ENCODE data around the gene GPC5. TPM values are rescaled to one million over a fixed set of nuclear protein-coding genes. Genes with fewer than 3 reads are reported as not detected.

The GPC5 gene
- total and polyA plus RNA-seq, 9 donors, result 0.10 to 1.5 (median 0.38) TPM

DNA sequence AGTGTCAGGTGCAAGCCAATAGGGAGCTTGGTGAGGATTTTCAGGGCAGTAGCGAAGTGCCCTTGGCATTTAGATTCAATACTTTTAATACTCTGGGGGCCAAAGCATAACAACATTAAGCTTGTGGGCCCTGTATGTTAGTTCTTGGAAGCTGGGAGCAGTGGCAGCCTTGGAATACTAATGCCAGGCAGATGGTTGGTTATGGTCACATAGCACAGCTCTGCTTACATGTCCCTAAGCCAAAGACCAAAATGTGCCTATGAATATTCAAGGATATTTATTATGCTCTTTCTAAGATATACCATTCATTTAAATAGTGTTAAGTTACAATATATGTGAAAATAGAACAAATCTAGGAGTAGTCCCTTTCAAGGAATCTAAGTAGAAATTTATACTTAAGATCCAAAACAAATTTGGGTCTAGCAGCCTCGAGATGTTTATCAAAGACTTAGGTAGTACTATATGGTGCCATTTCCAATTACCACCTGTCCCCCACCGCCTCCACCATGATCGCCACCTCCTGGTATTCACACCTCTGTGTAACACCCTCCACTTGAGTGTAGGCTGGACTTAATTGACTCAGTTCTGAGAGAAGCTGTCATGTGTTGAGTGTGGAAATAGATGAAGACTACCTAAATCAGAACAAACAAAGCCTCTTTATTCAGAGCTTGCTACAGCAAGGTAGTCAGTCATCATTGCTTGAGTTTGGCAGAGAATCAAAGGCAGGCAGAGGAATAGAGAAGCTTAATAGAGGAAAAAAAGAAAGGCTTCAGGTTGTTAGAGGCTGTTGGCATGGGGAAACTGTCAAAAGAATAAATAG, 261.0 kb downstream of the GPC5 start:
- DNase-seq, result no peak
- Histone ChIP-seq H3K4me1 (ENCODE audit: insufficient read depth) (no peaks in the 10 kb centered on the region), H3K36me3 (no peaks in the 10 kb centered on the region), H3K4me3 (no peak overlapping the region), H3K27ac (no peak overlapping the region), H3K9me3 (no peaks in the 10 kb centered on the region), H3K27me3 (no peaks in the 10 kb centered on the region)
- 61 to 73% (median 67%) methylated on average over 4 of the region's 4 CpGs for WGBS, 3 donors
- intact Hi-C loops (cut with DNase I), result no loop called here
- TF ChIP-seq EP300 (IDR thresholded peaks at IDR 0.05) (no peak), POLR2A (IDR thresholded peaks at IDR 0.05) (no peak)
- TF ChIP-seq, protein P1, sequence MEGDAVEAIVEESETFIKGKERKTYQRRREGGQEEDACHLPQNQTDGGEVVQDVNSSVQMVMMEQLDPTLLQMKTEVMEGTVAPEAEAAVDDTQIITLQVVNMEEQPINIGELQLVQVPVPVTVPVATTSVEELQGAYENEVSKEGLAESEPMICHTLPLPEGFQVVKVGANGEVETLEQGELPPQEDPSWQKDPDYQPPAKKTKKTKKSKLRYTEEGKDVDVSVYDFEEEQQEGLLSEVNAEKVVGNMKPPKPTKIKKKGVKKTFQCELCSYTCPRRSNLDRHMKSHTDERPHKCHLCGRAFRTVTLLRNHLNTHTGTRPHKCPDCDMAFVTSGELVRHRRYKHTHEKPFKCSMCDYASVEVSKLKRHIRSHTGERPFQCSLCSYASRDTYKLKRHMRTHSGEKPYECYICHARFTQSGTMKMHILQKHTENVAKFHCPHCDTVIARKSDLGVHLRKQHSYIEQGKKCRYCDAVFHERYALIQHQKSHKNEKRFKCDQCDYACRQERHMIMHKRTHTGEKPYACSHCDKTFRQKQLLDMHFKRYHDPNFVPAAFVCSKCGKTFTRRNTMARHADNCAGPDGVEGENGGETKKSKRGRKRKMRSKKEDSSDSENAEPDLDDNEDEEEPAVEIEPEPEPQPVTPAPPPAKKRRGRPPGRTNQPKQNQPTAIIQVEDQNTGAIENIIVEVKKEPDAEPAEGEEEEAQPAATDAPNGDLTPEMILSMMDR (IDR thresholded peaks at IDR 0.05), result no peak

DNA sequence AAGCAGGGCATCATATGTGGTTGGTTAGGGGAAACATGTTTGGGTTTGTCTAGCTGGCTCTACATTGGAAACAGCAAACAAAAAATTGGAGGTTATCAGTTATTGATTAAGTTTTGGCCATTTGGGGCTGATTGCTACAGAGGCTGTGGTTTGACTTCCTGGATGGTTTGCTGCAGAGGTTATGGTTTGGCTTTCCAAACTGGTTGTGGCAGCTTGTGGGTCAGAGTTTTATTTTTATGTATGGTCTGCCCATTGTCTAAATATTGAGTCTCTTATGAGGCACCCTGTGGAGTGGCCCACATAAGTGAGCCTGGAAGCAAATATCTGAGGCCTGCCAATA, 261.6 kb downstream of the GPC5 start:
- Histone ChIP-seq H3K9me3 (no peaks in the 10 kb centered on the region), H3K36me3 (no peaks in the 10 kb centered on the region), H3K4me3 (no peak overlapping the region), H3K4me1 (ENCODE audit: insufficient read depth) (no peaks in the 10 kb centered on the region), H3K27me3 (no peaks in the 10 kb centered on the region), H3K27ac (no peak overlapping the region)
- intact Hi-C loops (cut with DNase I), result no loop called here
- DNase-seq, result no peak
- no peak for TF ChIP-seq POLR2A (IDR thresholded peaks at IDR 0.05)
- TF ChIP-seq, protein P1 (IDR thresholded peaks at IDR 0.05), result no peak
- no peak for TF ChIP-seq EP300 (IDR thresholded peaks at IDR 0.05)

DNA sequence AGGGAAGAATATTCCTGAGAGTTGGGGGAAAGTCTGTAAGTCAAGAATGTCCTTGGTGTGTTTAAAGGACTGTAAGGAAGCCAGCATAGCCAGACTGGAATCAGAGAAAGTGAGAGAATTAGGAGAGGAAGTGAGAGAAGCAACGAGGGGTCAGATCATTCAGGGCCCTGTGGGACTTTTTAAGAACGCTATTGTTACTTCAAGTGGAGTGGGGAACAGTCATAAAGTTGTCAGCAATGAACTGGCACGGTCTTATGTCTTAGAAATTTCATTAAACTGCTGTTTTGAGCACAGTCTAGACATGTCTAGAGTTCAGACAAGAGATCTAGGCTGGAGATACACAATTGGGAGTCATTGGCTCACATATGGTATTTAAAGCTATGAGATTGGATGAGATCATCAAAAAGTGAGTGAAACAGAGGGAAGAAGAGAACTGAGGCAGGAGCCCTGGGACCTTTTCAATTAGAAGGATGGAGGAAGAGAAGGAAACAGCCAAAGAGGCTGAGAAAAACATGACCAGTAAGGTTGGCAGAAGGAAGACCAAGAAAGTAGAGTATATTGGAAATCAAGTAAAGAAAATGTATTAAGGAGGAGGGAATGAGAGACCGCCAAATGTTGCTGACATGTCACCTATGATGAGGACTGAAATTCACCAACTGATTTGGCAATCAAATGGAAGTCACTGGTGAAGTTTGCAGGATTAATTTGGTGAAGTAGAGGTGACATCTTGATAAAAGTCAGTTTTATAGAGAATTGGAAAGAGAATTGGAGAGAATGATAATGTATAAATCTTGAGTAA, 263.5 kb downstream of the GPC5 start:
- DNase-seq, result no peak
- intact Hi-C loops (cut with DNase I), result no loop called here
- no peaks in the 10 kb centered on the region for H3K27me3 ChIP-seq
- TF ChIP-seq, protein P1 (IDR thresholded peaks at IDR 0.05), result no peak
- TF ChIP-seq EP300 (IDR thresholded peaks at IDR 0.05) (no peak), POLR2A (IDR thresholded peaks at IDR 0.05) (no peak)
- no peak overlapping the region for H3K27ac ChIP-seq
- no peaks in the 10 kb centered on the region for H3K36me3 ChIP-seq
- no peaks in the 10 kb centered on the region for H3K4me1 ChIP-seq (ENCODE audit: insufficient read depth)
- no peak overlapping the region for H3K4me3 ChIP-seq
- no peaks in the 10 kb centered on the region for H3K9me3 ChIP-seq
- 67 to 75% (median 72%) methylated on average over 4 of the region's 4 CpGs for WGBS, 3 donors

DNA sequence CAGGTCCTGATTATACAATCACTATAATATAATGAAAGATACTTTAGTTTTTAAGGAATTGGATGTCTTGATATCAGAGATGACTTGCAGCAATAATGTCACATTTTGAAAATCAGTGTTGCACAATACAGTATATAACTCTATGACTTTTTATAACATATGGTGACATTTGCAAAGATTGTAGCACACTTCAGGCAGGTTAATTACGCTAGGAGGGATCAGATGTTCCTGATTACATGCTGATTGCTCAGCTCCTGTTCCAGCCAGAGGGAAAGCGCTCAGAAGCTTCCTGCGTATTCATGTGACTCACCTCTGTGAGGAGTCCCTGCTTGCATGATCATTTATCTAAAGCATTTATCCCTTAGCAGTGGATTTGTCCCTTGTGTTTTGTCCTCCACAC, 265.6 kb downstream of the GPC5 start:
- no peaks in the 10 kb centered on the region for H3K9me3 ChIP-seq
- WGBS, 3 donors, result 80 to 93% (median 85%) methylated on average over 3 of the region's 3 CpGs
- H3K4me1 ChIP-seq (ENCODE audit: insufficient read depth), result no peaks in the 10 kb centered on the region
- H3K27ac ChIP-seq, result no peak overlapping the region
- no peaks in the 10 kb centered on the region for H3K27me3 ChIP-seq
- H3K36me3 ChIP-seq, result no peaks in the 10 kb centered on the region
- intact Hi-C loops (cut with DNase I), result no loop called here
- TF ChIP-seq, protein P1 (IDR thresholded peaks at IDR 0.05), result no peak
- no peak for TF ChIP-seq POLR2A (IDR thresholded peaks at IDR 0.05)
- no peak for TF ChIP-seq EP300 (IDR thresholded peaks at IDR 0.05)
- H3K4me3 ChIP-seq, result no peak overlapping the region
- DNase-seq, result no peak

Data from ovary (tissue), 9 donors.